HG03159 (cell line): ENCODE measurements around the gene CST3.
"Not testable (repeated sequence)": the region's sequence is repeated elsewhere in the genome, so short reads cannot be mapped to it uniquely, and the experiment has no call there.

Source experiments
- ATAC-seq: cut with Tn5 transposase; IDR thresholded peaks from one replicate; pipeline ENCODE4 v1.9.1; 2021; ENCODE audit warnings: mild to moderate bottlenecking, moderate library complexity; ENCODE audit not compliant: unreplicated experiment

The CST3 gene

DNA sequence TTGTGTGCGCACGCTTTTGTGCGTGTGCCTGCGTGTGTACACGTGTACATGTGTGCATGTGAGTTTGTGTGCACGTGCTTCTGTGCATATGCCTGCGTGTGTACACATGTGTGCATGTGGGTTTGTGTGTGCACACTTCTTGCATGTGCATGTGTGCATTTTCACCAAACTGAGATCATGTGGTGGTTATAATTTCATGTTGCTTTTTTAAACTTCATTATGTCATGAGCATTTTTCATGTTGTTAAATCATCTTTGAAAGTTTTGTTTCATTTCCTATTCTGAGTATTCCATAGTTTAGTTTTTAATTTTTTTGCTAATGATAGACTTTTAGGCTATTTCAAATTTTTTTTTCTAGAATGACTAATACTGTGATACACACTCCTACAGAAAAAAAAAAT, 6.4 kb upstream of the CST3 start:
- no peak for ATAC-seq

DNA sequence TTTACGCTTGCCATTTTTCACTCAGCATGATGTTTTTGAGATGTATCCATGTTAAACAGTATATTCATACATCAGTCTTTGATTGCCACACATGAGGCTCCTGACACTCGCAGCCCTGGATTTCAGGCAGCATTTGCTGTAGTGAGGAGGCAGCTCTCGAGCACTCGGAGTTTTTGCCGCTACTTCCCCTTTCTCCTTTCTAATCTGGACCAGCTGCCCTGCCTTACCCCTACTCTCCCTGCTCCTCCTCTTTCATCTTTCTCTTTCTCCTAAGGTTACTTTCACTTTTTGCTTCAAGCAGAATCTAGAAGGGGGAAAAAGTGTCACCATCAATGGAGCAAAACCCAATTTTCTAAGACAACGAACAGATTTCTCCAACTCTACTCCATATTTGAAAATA, 5.9 kb upstream of the CST3 start:
- no peak for ATAC-seq

DNA sequence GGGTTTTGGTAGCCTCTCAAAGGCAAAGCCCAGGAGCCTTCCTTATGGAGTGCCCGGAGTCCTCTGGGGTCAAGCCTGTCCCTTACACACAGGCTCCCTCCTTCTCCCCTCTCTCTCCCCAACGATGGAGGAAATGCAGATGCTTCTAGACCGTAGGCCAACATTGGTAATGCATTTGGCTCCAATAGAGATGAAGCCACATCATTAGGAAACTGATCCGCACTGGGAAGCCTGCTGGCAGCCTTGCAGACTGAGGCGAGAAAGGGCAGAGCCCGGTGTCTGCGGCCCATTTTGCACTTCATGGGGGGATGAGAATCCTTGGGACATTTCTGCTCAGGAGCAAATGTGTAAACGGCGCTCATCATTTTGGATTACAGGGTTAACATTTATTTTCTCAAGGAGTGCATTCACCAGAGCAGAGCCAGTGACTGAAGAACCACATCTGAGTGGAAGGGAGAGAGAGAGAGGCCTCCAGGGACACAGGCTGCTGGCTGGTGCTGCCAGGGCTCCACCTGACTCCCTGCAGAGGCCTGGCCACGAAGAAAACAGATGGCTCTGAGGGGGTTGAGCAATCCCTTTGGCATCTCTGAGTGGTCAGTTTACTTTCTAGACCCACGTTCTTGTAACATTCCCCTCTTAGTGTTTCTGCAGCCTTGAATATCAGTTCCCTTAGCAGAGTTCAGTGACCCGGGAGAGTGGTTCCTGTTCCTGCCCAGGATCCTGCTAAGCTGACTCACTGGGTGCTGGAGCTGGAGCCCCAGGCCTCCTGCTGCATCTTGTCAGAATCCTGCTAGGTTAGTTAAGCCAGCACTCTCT, 4.4 kb upstream of the CST3 start:
- ATAC-seq = no peak

DNA sequence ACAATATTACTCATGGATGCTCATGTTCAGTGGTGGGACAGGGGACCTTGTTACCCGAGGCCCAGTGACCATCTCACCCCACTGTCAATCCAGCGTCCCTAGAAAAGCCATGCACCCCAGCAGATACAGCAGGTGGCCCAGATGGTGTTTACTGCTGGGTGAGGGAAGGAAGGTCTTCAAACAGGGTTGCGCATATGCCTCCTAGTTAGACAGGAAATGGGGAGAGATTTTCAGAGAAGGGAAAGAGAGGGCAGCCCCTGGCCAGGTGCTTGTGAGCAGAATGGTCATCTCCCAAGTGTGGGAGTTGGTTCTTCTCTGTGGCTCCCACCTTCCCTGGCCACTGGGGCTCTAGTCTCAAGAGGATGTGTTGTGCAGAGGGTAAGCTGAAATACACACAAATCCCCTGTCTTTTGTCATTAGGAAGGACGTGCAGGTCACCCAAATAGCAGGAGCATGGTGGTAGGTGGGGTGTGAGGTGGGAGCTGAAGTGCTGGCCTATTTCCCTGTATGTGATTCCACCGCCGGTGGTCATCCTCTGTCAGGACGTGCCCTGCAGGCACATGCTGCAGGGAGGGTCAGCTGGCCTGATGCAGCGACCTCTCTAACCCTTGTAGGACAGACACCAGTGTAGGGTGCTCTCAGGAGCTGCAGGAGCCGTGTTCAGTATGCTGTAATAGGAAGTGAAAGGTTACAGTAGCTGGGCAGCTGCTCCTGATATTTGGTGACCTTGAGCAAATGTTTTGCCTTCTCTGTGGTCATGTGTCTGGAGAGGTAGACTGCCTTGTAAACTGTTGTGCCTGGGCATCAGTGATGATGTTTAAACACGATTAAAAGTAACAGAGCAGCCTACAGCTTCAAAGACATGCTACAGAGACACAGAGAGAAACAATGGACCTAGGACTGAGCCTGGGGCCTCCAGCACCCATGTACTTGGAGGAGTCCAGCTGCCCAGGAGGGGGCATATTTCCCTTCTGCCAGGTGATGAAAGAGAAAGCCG, 3.2 kb upstream of the CST3 start:
- no peak for ATAC-seq

DNA sequence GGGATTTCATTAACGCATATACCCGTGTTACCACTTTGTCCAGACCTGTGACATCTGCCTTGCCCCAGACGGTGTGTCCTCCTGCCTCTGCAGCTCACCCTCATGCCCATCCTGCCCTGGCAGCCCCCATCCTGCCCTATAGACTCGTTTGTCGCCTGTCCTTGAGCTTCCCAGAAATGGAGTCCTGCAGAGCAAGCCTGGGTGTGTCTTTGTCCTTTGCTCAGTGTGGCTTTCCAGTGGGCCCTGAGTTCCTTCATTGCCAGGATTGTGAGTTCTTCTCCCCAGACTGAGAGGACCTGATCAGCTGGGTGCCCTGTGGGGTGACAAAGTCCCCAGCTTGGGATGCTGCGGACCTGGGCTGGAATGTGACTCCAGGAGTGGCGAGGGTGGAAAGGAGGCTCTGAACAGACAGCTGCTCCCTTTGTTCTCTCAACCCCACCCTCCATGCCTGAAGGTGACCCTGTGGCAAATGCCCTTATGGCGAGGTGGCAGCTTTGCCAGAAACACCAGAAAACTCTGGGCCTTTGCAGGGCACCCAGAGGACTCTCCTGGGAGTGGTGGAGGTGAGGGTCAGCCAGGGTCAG, 2.4 kb upstream of the CST3 start:
- ATAC-seq = no peak

GRCh38 chr20:23639490-23639958, 1.8 kb upstream of the CST3 start:
- ATAC-seq = no peak

GRCh38 chr20:23638309-23638708, 554 bp upstream of the CST3 start:
- ATAC-seq = no peak

GRCh38 chr20:23636908-23637281, 860 bp downstream of the CST3 start:
- ATAC-seq = no peak

- no peak for ATAC-seq
Observed at GRCh38 chr20:23636182-23636907, 1.4 kb downstream of the CST3 start.

GRCh38 chr20:23635768-23636090, 2.0 kb downstream of the CST3 start:
- not testable (repeated sequence) for ATAC-seq

GRCh38 chr20:23634985-23635767, 2.6 kb downstream of the CST3 start:
- no peak for ATAC-seq

DNA sequence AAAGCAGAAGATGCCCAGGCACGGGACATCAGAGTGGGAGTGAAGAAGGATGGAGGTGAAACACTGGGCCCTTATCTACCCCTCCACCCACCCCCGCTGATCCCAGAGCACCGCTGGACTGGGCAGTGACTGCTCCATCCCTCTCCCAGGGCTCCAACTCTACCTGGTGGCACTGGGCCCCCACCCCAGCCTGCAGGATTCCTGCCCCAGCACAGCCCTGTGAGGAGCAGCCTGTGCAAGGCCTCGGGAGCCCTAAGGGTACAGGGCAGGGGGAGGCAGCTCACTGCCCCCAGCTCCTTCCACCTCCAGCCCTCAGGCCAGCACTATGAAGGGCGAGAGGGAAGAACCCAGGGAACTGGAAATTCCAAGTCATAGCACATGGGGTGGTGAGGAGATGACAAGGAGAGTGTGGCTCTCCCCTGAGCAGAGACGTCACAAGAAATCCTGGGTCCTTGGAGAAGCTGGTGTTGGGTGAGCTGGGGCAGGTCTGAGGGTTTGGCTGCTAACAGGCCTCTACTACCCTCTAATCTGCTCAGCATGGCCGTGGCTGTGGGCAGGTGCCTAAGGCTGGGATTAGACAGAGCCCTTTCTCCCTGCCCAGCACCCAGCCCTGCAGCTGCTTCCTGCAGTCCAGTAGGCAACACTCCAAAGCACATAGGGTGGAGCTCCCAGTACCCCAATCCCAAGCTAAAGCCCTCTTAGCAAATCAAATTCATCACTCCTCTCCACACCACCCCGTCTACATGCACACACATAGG, 3.5 kb downstream of the CST3 start:
- ATAC-seq = no peak

GRCh38 chr20:23632711-23633573, 4.8 kb downstream of the CST3 start:
- ATAC-seq = no peak

GRCh38 chr20:23631981-23632710, 5.6 kb downstream of the CST3 start:
- ATAC-seq = no peak

- ATAC-seq = no peak
Observed at GRCh38 chr20:23631226-23631822, 6.4 kb downstream of the CST3 start.

DNA sequence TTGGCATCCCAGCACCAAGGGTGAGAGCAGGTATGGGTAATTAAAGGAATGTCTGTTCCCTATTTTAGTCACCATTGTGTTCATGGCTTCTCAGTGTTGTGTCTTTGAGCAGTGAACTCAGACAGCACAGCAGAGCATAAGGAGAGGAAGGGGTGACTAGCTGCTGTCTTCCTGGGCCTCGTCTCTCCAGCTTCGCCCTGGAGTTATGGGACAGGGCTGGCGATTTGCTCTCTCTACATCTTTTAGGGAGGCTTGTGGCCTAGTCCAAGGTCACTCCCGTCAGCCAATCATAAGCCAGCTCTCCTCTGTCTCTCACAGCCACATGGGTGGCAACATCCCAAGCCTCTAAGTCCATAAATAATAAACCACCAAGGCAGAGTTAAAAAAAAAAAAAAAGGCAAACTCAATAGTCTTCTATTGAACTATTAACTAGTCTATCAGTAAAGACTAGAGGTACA, 7.3 kb downstream of the CST3 start:
- ATAC-seq = no peak
